ENCODE measurements around the gene NUP160. TPM values are rescaled to one million over a fixed set of nuclear protein-coding genes. Genes with fewer than 3 reads are reported as not detected.

Gene NUP160
- total and polyA plus RNA-seq, 2 of the 8 experiments (the other 6 are each of a cell fraction or from before 2014, with no cell fraction given): 44.6 to 100 TPM

DNA sequence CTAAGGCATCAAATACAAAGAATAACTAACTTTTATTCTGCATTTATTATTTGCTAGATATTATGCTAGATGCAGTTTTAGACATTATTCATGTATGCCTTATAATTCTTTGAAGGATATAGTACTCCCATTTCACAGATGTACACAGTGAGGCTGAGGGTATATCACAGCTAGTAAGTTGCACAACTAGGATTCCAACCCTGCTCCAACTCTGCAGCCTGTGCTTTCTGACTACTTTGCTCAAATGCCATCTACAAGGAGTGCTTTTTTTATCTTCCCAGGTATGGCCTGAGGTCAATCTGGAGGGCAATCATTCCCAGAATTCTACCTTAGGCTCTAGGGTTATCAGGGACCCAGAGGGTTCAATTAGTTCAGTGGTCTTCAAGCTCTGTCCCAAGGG is 28.4 kb downstream of the NUP160 start:
- no peak overlapping the region for H3K27ac ChIP-seq (ENCODE audit: low read depth, low read length)
- H2BK5ac ChIP-seq (ENCODE audit: low read depth, low read length): no peak overlapping the region
- H3K56ac ChIP-seq (replicated peaks; ENCODE audit: insufficient read length, low read depth, low read length): no peak overlapping the region
- no peak for DNase-seq (ENCODE audit: low read depth in 1 of 2, low spot score in 2 of 2)
- H2BK120ac ChIP-seq (replicated peaks; ENCODE audit: low read depth, low read length): no peak overlapping the region
- no peak overlapping the region for H3K9ac ChIP-seq (replicated peaks in 1 of 4; ENCODE audit: extremely low read depth in 1 of 4, low read depth in 3 of 4, low read length in 3 of 4)
- H3K79me1 ChIP-seq (ENCODE audit: low read depth, low read length): no peaks in the 10 kb centered on the region
- no peak overlapping the region for H2BK20ac ChIP-seq (ENCODE audit: low read length)
- H3K4ac ChIP-seq (replicated peaks; ENCODE audit: insufficient read length, low read depth, low read length): no peak overlapping the region
- H4K8ac ChIP-seq (ENCODE audit: extremely low read depth, insufficient read depth, low read length): no peak overlapping the region
- H3K18ac ChIP-seq (ENCODE audit: extremely low read depth, low read length): no peak overlapping the region
- H2BK15ac ChIP-seq (ENCODE audit: low read length): no peak overlapping the region
- no peak overlapping the region for H2AFZ ChIP-seq (ENCODE audit: low read length)
- no peak overlapping the region for H2BK12ac ChIP-seq (ENCODE audit: low read depth, low read length)
- H3K36me3 ChIP-seq (ENCODE audit: control insufficient read depth in 2 of 4, insufficient read depth in 4 of 4, low read length in 3 of 4): peaks cover 0 to 55% (median 39%) of the 10 kb centered on the region in 4 experiments; a peak in 7 of 8 replicates
- H3K4me2 ChIP-seq (ENCODE audit: insufficient read depth in 1 of 2, low read depth in 2 of 2, low read length in 2 of 2): no peak overlapping the region
- ChIA-PET POLR2A (ENCODE audit: partially characterized antibody) (no interaction called here), CTCF (ENCODE audit: partially characterized antibody) (no interaction called here)
- H2AK5ac ChIP-seq (ENCODE audit: low read depth, low read length): no peak overlapping the region
- no peak overlapping the region for H4K5ac ChIP-seq (ENCODE audit: insufficient read length, low read depth, low read length)
- no peaks in the 10 kb centered on the region for H3K4me1 ChIP-seq (replicated peaks in 1 of 4; ENCODE audit: control insufficient read depth in 3 of 4, insufficient read depth in 4 of 4, low read length in 3 of 4)
- FAIRE-seq: no peak
- no peak overlapping the region for H3K4me3 ChIP-seq (ENCODE audit: extremely low read depth in 1 of 4, insufficient read depth in 2 of 4, low read depth in 3 of 4, low read length in 4 of 4)
- H3K27me3 ChIP-seq (replicated peaks in 1 of 4; ENCODE audit: control insufficient read depth in 3 of 4, extremely low read depth in 1 of 4, insufficient read depth in 3 of 4, low read length in 3 of 4): peaks cover 0 to 1% (median 0%) of the 10 kb centered on the region in 4 experiments; a peak in 1 of 7 replicates
- no peak overlapping the region for H3K14ac ChIP-seq (ENCODE audit: insufficient read length)
- no peaks in the 10 kb centered on the region for H3K79me2 ChIP-seq (ENCODE audit: control insufficient read depth in 1 of 2, insufficient read depth in 2 of 2, low read length in 2 of 2)
- H3K9me3 ChIP-seq (ENCODE audit: insufficient read depth in 2 of 2, low read depth in 1 of 2, low read length in 1 of 2): no peaks in the 10 kb centered on the region
- no peaks in the 10 kb centered on the region for H4K20me1 ChIP-seq (replicated peaks in 1 of 2; ENCODE audit: control insufficient read depth in 1 of 2, insufficient read depth in 2 of 2, low read length in 2 of 2)
- H4K91ac ChIP-seq (replicated peaks; ENCODE audit: insufficient read length, low read length): no peak overlapping the region
- H3K23me2 ChIP-seq (ENCODE audit: low read depth, low read length): no peaks in the 10 kb centered on the region
- TF ChIP-seq EZH2 (IDR thresholded peaks at IDR 0.05; ENCODE audit: low read depth, low read length, severe bottlenecking) (no peak), TEAD4 (IDR thresholded peaks at IDR 0.05; ENCODE audit: low read depth, low read length) (no peak)
- no peak overlapping the region for H3K23ac ChIP-seq (ENCODE audit: insufficient read length)
